Body of pancreas (tissue), 4 donors: Measurements from ENCODE around the gene FBXL20. TPM values are rescaled to one million over a fixed set of nuclear protein-coding genes. Genes with fewer than 3 reads are reported as not detected.
"Not testable (repeated sequence)": the region's sequence is repeated elsewhere in the genome, so short reads cannot be mapped to it uniquely, and the experiment has no call there.

Experiments used
- ATAC-seq: fragments of 150-250 bp; one replicate; pipeline ENCODE4 v1.9.1; 2016
- DNase-seq, 4 donors: peaks; one replicate each; pipeline ENCODE4 v3.0.0-alpha.2; 2019
- H3K27ac ChIP-seq, 4 donors: fragments of 200-600 bp; sonication (generic); 1 replicate in 3 of 4; 2 replicates in 1 of 4; pipeline versions ENCODE4 v1.5.1 to v1.6.1; 2016 to 2019; ENCODE audit warnings: mild to moderate bottlenecking in 1 of 4, mixed read lengths in 1 of 4, moderate library complexity in 1 of 4
- H3K27me3 ChIP-seq, 2 donors: fragments of 200-600 bp; sonication (generic); one replicate each; pipeline ENCODE4 v1.6.0; 2016; ENCODE audit warnings: mild to moderate bottlenecking in 1 of 2
- H3K36me3 ChIP-seq, 2 donors: fragments of 200-600 bp; sonication (generic); replicated peaks in 1 of 2; 2 replicates each; pipeline ENCODE4 v1.5.1; 2016; ENCODE audit warnings: low read depth in 2 of 2; ENCODE audit not compliant: insufficient read depth in 1 of 2
- H3K4me1 ChIP-seq: fragments of 200-600 bp; sonication (generic); one replicate; pipeline ENCODE4 v1.6.0; 2016
- H3K4me3 ChIP-seq, 2 donors: fragments of 200-600 bp; sonication (generic); 1 replicate in 1 of 2; 2 replicates in 1 of 2; pipeline ENCODE4 v1.5.1; 2016 to 2019
- H3K9me3 ChIP-seq, 3 donors: fragments of 200-600 bp; sonication (generic); 1 replicate in 2 of 3; 2 replicates in 1 of 3; pipeline ENCODE4 v1.5.1; 2016
- CTCF ChIP-seq, 7 experiments: fragments of 450-650 bp in 4 of 7; fragments of 200-600 bp in 3 of 7; sonication (generic) in 3 of 7; IDR thresholded peaks; one replicate each; pipeline ENCODE4 v1.5.1; 2016 to 2019; ENCODE audit warnings: antibody characterized with exemption in 7 of 7
- POLR2A ChIP-seq, 3 donors: fragments of 450-650 bp; IDR thresholded peaks; one replicate each; pipeline ENCODE4 v1.6.1; 2016; ENCODE audit warnings: antibody characterized with exemption in 3 of 3, mild to moderate bottlenecking in 2 of 3
- WGBS, 2 donors: methylation state at CpG; one replicate each; pipeline ENCODE4 v1.1.5; 2017; 5-methylcytosine and 5-hydroxymethylcytosine counted together
- intact Hi-C: fragments of 100-400 bp; cut with DNase I; formaldehyde crosslinking; loops from one replicate; pipeline ENCODE4 v1.15.1; 2023
- total RNA-seq, 2 donors: library from RNA; depleted of rRNA; stranded (reverse); fragments of >200 nt; gene quantifications; one replicate each; pipeline ENCODE4 v1.1.0, GENCODE V29; 2016

Gene FBXL20
- total RNA-seq, 2 donors from 2014 or later: 6.7 to 11.9 TPM

GRCh38 chr17:39283896-39284295 lies 117.5 kb downstream of the FBXL20 start:
- ATAC-seq: no peak
- 85 to 88% methylated on average over 1 of the region's 1 CpG for WGBS, 2 donors
- DNase-seq: no peak
- H3K4me3 ChIP-seq: no peak overlapping the region
- intact Hi-C loops: no loop called here
- peaks cover 14% of the 10 kb centered on the region for H3K4me1 ChIP-seq
- no peak overlapping the region for H3K27ac ChIP-seq
- H3K36me3 ChIP-seq: no peaks in the 10 kb centered on the region
- H3K9me3 ChIP-seq: no peaks in the 10 kb centered on the region
- H3K27me3 ChIP-seq: no peaks in the 10 kb centered on the region
- TF ChIP-seq POLR2A (IDR thresholded peaks at IDR 0.05) (no peak), CTCF (IDR thresholded peaks at IDR 0.05) (no peak)

GRCh38 chr17:39283098-39283497 lies 118.3 kb downstream of the FBXL20 start:
- intact Hi-C loops: no loop called here
- no peak for ATAC-seq
- H3K9me3 ChIP-seq: no peaks in the 10 kb centered on the region
- H3K4me3 ChIP-seq: no peak overlapping the region
- no peak overlapping the region for H3K27ac ChIP-seq
- H3K4me1 ChIP-seq: peaks cover 14% of the 10 kb centered on the region
- no peaks in the 10 kb centered on the region for H3K36me3 ChIP-seq
- WGBS, 2 donors: 90 to 91% methylated on average over 4 of the region's 4 CpGs
- no peak for DNase-seq
- no peaks in the 10 kb centered on the region for H3K27me3 ChIP-seq
- no peak for TF ChIP-seq CTCF (IDR thresholded peaks at IDR 0.05)
- no peak for TF ChIP-seq POLR2A (IDR thresholded peaks at IDR 0.05)

- Histone ChIP-seq H3K4me1 (peaks cover 14% of the 10 kb centered on the region), H3K36me3 (no peaks in the 10 kb centered on the region), H3K27me3 (no peaks in the 10 kb centered on the region), H3K9me3 (no peaks in the 10 kb centered on the region), H3K4me3 (no peak overlapping the region), H3K27ac (no peak overlapping the region)
- TF ChIP-seq CTCF (IDR thresholded peaks at IDR 0.05) (no peak), POLR2A (IDR thresholded peaks at IDR 0.05) (no peak)
- DNase-seq (no peak), ATAC-seq (no peak)
- 59 to 69% methylated on average over 1 of the region's 1 CpG for WGBS, 2 donors
- intact Hi-C loops: no loop called here
These were observed 119.6 kb downstream of the FBXL20 start for GRCh38 chr17:39281806-39282205.

- H3K4me1 ChIP-seq: peaks cover 14% of the 10 kb centered on the region
- 93 to 96% methylated on average over 8 of the region's 8 CpGs for WGBS, 2 donors
- DNase-seq, H3K4me3 ChIP-seq, H3K27ac ChIP-seq, H3K27me3 ChIP-seq, intact Hi-C loops, H3K36me3 ChIP-seq, ATAC-seq, H3K9me3 ChIP-seq: not testable (repeated sequence)
These were observed 123.2 kb downstream of the FBXL20 start for GRCh38 chr17:39278246-39278645.

- Histone ChIP-seq H3K9me3 (no peaks in the 10 kb centered on the region), H3K27ac (no peak overlapping the region), H3K27me3 (no peaks in the 10 kb centered on the region), H3K4me3 (no peak overlapping the region), H3K4me1 (peaks cover 14% of the 10 kb centered on the region), H3K36me3 (peaks cover 0 to 5% of the 10 kb centered on the region in 2 donors)
- WGBS, 2 donors: 84% methylated on average over 6 of the region's 6 CpGs
- ATAC-seq (no peak), DNase-seq (no peak)
- intact Hi-C loops: no loop called here
- TF ChIP-seq CTCF (IDR thresholded peaks at IDR 0.05) (no peak), POLR2A (IDR thresholded peaks at IDR 0.05) (no peak)
These were observed 124.3 kb downstream of the FBXL20 start for GRCh38 chr17:39277110-39277509.
